Urothelium cell line (cell line): ENCODE results near the gene RUBCN.
"Not testable (repeated sequence)": the region's sequence is repeated elsewhere in the genome, so short reads cannot be mapped to it uniquely, and the experiment has no call there.

Source experiments
- DNase-seq: peaks from one replicate; pipeline ENCODE4 v3.0.0; 2011; ENCODE audit warnings: low spot score, mixed read lengths
- FAIRE-seq: peaks from 2 replicates; lab custom pipeline; 2011; peaks lifted over from hg19 to GRCh38; lab: Jason Lieb, UNC

The RUBCN gene

DNA sequence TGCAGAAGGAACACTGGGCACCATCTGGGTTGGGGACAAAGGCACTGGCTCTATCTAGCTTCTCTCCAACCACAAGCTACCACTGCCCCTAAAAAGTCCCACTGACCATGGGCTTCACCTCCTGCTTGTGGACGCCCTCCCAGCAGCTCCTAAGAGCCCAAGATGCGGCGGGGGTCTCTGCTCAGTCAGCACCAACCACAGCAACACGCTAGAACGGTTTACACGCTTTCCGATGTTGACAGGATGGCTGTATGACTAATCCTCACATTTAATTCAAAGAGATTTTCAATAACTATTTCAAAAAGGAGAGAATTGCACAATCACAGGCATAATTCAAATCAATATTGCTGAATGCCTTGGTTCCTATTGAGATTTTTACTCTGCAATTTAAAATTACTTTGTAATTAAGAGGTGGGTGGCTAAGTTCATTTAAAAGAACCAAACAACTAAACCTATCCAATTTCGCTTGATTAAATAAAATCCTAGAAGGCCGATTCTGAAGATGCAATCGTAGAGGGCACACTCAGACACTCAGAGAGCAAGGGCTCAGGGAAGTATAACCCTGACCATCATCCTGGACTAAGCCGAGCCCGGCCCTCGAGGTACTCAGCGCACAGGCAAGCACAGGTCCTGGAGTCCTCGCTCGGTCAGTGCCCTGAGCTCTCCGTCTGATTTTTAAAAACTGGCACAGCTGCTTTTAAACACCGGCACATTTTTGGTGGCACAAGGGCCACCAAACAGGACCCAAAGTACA, 110.1 kb downstream of the RUBCN start:
- not testable (repeated sequence) for DNase-seq, FAIRE-seq

DNA sequence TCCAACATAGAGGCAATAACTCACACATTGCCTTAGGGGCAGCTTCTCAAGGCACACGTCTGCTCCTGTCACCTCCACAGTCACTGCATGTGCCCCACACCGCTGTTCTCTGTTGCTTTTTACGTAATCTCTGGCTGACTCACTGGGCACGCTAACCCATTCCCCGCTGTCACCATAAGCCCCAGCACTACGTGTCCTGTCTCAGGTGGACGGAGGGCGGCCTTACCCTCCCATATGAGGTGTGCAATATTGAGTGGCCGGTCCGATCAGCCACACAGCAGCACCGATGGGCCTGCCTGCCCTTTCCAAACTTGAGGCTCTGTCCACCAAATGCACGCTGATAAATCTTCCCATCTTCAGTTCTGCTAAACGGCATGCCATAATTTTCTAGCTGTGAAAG, 115.2 kb downstream of the RUBCN start:
- DNase-seq, FAIRE-seq: not testable (repeated sequence)
